HepG2 (cell line): ENCODE measurements around the gene CPED1. TPM values are rescaled to one million over a fixed set of nuclear protein-coding genes. Genes with fewer than 3 reads are reported as not detected.

Experiments used
- ATAC-seq: fragments of 200-7000 bp; cut with Tn5 transposase; 3 replicates; pipeline ENCODE4 v1.9.1; 2020; ENCODE audit warnings: mild to moderate bottlenecking, moderate library complexity
- BruUV-seq: library from RNA; stranded (reverse); fragments of 400-500 nt; replicated peaks from 2 replicates; lab custom pipeline; 2021; lab: Mats Ljungman, UMichigan
- CTCF ChIA-PET: fragments of 300-600 bp; formaldehyde crosslinking; extraction: SDS; loops from one replicate; lab custom pipeline; 2021; ENCODE audit warnings: low total read pairs, inconsistent platforms, low intra/inter-chr PET ratio; lab: Yijun Ruan, JAX
- POLR2A ChIA-PET: fragments of 350-600 bp; sonication (Branson Sonifier 250); formaldehyde crosslinking; loops from one replicate; lab custom pipeline; 2020; ENCODE audit warnings: antibody characterized with exemption, inconsistent platforms; lab: Yijun Ruan, JAX
- DNase-seq: peaks from one replicate; pipeline ENCODE4 v3.0.0-alpha.2; 2015; ENCODE audit warnings: low spot score
- FAIRE-seq: peaks from 3 replicates; lab custom pipeline; 2011; peaks lifted over from hg19 to GRCh38; lab: Jason Lieb, UNC
- H2AFZ ChIP-seq: one replicate; pipeline ENCODE4 v1.6.1; 2011; ENCODE audit warnings: low read length, inconsistent platforms
- H3K27ac ChIP-seq: fragments of 300-600 bp; 3 replicates; pipeline ENCODE4 v1.8.0; 2011; ENCODE audit warnings: mixed run types, mild to moderate bottlenecking, mixed read lengths, low read length, inconsistent platforms; ENCODE audit not compliant: insufficient read depth; ENCODE audit errors: extremely low read length
- H3K27me3 ChIP-seq, 2 experiments: fragments of 200-600 bp in 1 of 2; 2 replicates in 1 of 2; 3 replicates in 1 of 2; pipeline versions ENCODE4 v1.6.0 to v1.8.0; 2011; ENCODE audit warnings: low read length in 2 of 2, mild to moderate bottlenecking in 2 of 2, moderate library complexity in 2 of 2, inconsistent platforms in 1 of 2; ENCODE audit not compliant: insufficient read depth in 2 of 2, control insufficient read depth in 1 of 2
- H3K36me3 ChIP-seq, 2 experiments: fragments of 200-600 bp in 1 of 2; replicated peaks in 1 of 2; 2 replicates in 1 of 2; 3 replicates in 1 of 2; pipeline versions ENCODE4 v1.5.1 to v1.8.0; 2011; ENCODE audit warnings: low read length in 2 of 2, inconsistent platforms in 1 of 2; ENCODE audit not compliant: insufficient read depth in 2 of 2, control insufficient read depth in 1 of 2
- H3K4me1 ChIP-seq: 2 replicates; pipeline ENCODE4 v1.5.1; 2012; ENCODE audit warnings: low read length, inconsistent platforms; ENCODE audit not compliant: insufficient read depth
- H3K4me2 ChIP-seq: 2 replicates; pipeline ENCODE4 v1.6.0; 2011; ENCODE audit warnings: low read depth, low read length, inconsistent platforms
- H3K4me3 ChIP-seq, 3 experiments: fragments of 200-600 bp in 1 of 3; sonication (generic), shearing (Covaris generic) in 1 of 3; replicated peaks in 1 of 3; 2 replicates each; pipeline ENCODE4 v1.5.1; 2011 to 2016; ENCODE audit warnings: low read length in 3 of 3, inconsistent platforms in 2 of 3, low read depth in 2 of 3, mild to moderate bottlenecking in 2 of 3, control low read depth in 1 of 3, mixed read lengths in 1 of 3; ENCODE audit not compliant: insufficient read depth in 1 of 3
- H3K79me2 ChIP-seq: one replicate; pipeline ENCODE4 v1.6.1; 2011; ENCODE audit warnings: low read length, inconsistent platforms; ENCODE audit not compliant: insufficient read depth
- H3K9ac ChIP-seq: 2 replicates; pipeline ENCODE4 v1.6.0; 2011; ENCODE audit warnings: mild to moderate bottlenecking, low read depth, low read length, inconsistent platforms; ENCODE audit not compliant: insufficient read depth
- H3K9me3 ChIP-seq: 2 replicates; pipeline ENCODE4 v1.5.1; 2012; ENCODE audit warnings: mild to moderate bottlenecking, low read length
- H4K20me1 ChIP-seq: 2 replicates; pipeline ENCODE4 v1.6.0; 2011; ENCODE audit warnings: inconsistent platforms, mild to moderate bottlenecking, low read length, moderate library complexity; ENCODE audit not compliant: insufficient read depth
- GFI1 ChIP-seq: sonication (generic); formaldehyde crosslinking; IDR thresholded peaks from 2 replicates; pipeline ENCODE4 v1.5.0; 2020; ENCODE audit warnings: missing genetic modification reagents, mild to moderate bottlenecking, borderline replicate concordance
- JUNB ChIP-seq: sonication (generic); formaldehyde crosslinking; IDR thresholded peaks from 2 replicates; pipeline ENCODE4 v1.8.0; 2022; ENCODE audit warnings: missing genetic modification reagents, mild to moderate bottlenecking, borderline replicate concordance
- KDM5A ChIP-seq: fragments of 200-600 bp; sonication (generic); IDR thresholded peaks from 2 replicates; pipeline ENCODE4 v1.7.0; 2018; ENCODE audit warnings: antibody characterized with exemption, mild to moderate bottlenecking, low read length, borderline replicate concordance
- KLF11 ChIP-seq: IDR thresholded peaks from 2 replicates; pipeline ENCODE4 v1.6.1; 2016; ENCODE audit warnings: missing compliant biosample characterization
- MBNL3 ChIP-seq: fragments of 250-450 bp; sonication (Bioruptor Pico); conservative IDR thresholded peaks from 2 replicates; pipeline ENCODE4 v1.8.0; 2022; ENCODE audit warnings: mild to moderate bottlenecking, inconsistent platforms
- SMARCE1 ChIP-seq: fragments of 450-650 bp; IDR thresholded peaks from 2 replicates; pipeline ENCODE4 v1.6.1; 2017; ENCODE audit warnings: borderline replicate concordance
- TIGD3 ChIP-seq: sonication (generic); formaldehyde crosslinking; IDR thresholded peaks from 2 replicates; pipeline ENCODE4 v1.5.1; 2020; ENCODE audit warnings: mild to moderate bottlenecking, missing genetic modification reagents, borderline replicate concordance
- ZBTB38 ChIP-seq: sonication (generic); formaldehyde crosslinking; IDR thresholded peaks from 2 replicates; pipeline ENCODE4 v1.5.1; 2020; ENCODE audit warnings: mild to moderate bottlenecking, missing genetic modification reagents
- ZBTB43 ChIP-seq: sonication (generic); formaldehyde crosslinking; conservative IDR thresholded peaks from 2 replicates; pipeline ENCODE4 v1.4.0; 2020; ENCODE audit warnings: missing genetic modification reagents
- ZFP41 ChIP-seq: sonication (generic); formaldehyde crosslinking; IDR thresholded peaks from 2 replicates; pipeline ENCODE4 v1.4.0; 2020; ENCODE audit warnings: mild to moderate bottlenecking, missing genetic modification reagents, borderline replicate concordance
- ZIK1 ChIP-seq: sonication (generic); formaldehyde crosslinking; IDR thresholded peaks from 2 replicates; pipeline ENCODE4 v1.5.0; 2020; ENCODE audit warnings: mild to moderate bottlenecking, low read depth, missing genetic modification reagents, borderline replicate concordance
- ZNF781 ChIP-seq: sonication (generic); formaldehyde crosslinking; IDR thresholded peaks from 2 replicates; pipeline ENCODE4 v1.5.1; 2020; ENCODE audit warnings: borderline replicate concordance, mild to moderate bottlenecking, missing genetic modification reagents; ENCODE audit errors: not compliant biosample characterization
- WGBS: methylation state at CpG from one replicate; pipeline ENCODE4 v1.1.6; 2017; ENCODE audit warnings: low lambda C conversion rate; 5-methylcytosine and 5-hydroxymethylcytosine counted together
- in situ Hi-C: cut with HindIII; loops from 2 replicates; pipeline ENCODE4 v1.10.0; 2017; ENCODE audit warnings: low pct_unique_long_range_greater_than_20kb; ENCODE audit not compliant: extremely low pct_ligation_motif_present
- intact Hi-C: fragments of 100-400 bp; cut with micrococcal nuclease; formaldehyde crosslinking; loops from one replicate; pipeline ENCODE4 v1.10.0; 2022; ENCODE audit not compliant: unreplicated experiment
- polyA plus RNA-seq, 8 experiments: library from polyadenylated mRNA; depleted of rRNA in 3 of 8; stranded (reverse) in 7 of 8; unstranded in 1 of 8; fragments of >200 nt; fragmentation: Illumina TruSeq in 4 of 8; extraction: Trizol in 4 of 8; gene quantifications; 2 replicates each; pipeline versions ENCODE4 v1.2.1 to v1.2.3, GENCODE V29; 2011 to 2016; ENCODE audit warnings: low read depth in 4 of 8, missing spikeins in 1 of 8, mixed read lengths in 1 of 8; ENCODE audit not compliant: insufficient read depth in 1 of 8
- total RNA-seq, 5 experiments: library from RNA; depleted of rRNA; stranded (reverse); fragments of >200 nt; fragmentation: Illumina TruSeq; extraction: Trizol; gene quantifications; 2 replicates each; pipeline ENCODE4 v1.2.3, GENCODE V29; 2016; ENCODE audit warnings: low read depth in 1 of 5
- TF ChIP-seq, protein P1 (sequence below): IDR thresholded peaks from 2 replicates; pipeline ENCODE4 v1.6.1; 2016; ENCODE audit warnings: low read depth, missing genetic modification reagents, missing compliant biosample characterization
- TF ChIP-seq, protein P2 (sequence below): sonication (generic); formaldehyde crosslinking; conservative IDR thresholded peaks from 2 replicates; pipeline ENCODE4 v1.5.0; 2020; ENCODE audit warnings: missing genetic modification reagents

CPED1 gene
- total and polyA plus RNA-seq, 2 of the 13 experiments (the other 11 are each of a cell fraction or from before 2014, with no cell fraction given), result 11.5 to 27.0 TPM

DNA sequence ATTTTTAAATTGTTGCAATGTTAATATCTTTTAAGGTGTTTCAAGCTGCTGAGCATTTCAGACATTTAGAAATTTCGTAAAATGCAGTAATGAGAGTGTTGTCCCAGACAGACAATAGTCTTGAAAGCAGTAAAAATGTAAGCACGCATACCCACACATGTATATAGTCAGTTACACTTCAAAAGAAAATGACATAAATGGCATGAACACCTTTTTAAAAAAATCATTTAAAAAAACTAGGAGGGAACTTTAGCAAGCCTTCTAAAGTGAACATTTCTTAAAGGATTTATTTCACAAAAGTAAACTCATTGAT, 51.0 kb downstream of the CPED1 start (continued):
- TF ChIP-seq ZFP41 (CRISPR knock-in tag), result no peak

DNA sequence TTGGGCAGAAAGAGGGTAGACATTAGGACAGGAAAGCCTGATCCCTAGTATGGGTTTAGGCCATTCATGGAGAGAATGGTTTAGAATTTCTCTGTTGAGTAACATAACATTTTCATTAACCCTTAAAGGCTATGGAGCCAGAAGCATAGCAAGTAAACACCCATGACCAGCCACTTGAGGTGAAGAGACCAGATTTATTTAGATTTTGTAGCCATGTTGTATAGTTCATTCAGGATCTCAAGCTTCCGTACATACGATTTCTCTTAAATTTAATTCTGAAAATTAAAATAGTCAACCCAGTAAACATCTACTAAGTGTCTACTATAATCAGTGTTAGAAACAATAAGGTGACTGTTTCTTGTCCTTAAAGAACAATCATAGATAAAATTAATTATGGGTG, 51.5 kb downstream of the CPED1 start:
- WGBS, result 91% methylated on average over 2 of the region's 2 CpGs
- CTCF ChIA-PET, result no interaction called here
- H3K36me3 ChIP-seq, result no peaks in the 10 kb centered on the region
- no peak overlapping the region for H3K4me2 ChIP-seq
- FAIRE-seq (no peak), DNase-seq (no peak), ATAC-seq (no peak)
- H2AFZ ChIP-seq, result no peak overlapping the region
- H3K27ac ChIP-seq, result no peak overlapping the region
- no peaks in the 10 kb centered on the region for H3K27me3 ChIP-seq
- intact Hi-C loops (no loop called here), in situ Hi-C loops (no loop called here)
- no peaks in the 10 kb centered on the region for H4K20me1 ChIP-seq
- no peak overlapping the region for H3K4me3 ChIP-seq
- no peaks in the 10 kb centered on the region for H3K79me2 ChIP-seq
- no peaks in the 10 kb centered on the region for H3K9me3 ChIP-seq
- no TSS peak for BruUV-seq
- H3K4me1 ChIP-seq, result no peaks in the 10 kb centered on the region
- H3K9ac ChIP-seq, result no peak overlapping the region
- POLR2A ChIA-PET, result no interaction called here
- TF ChIP-seq ZBTB43 (CRISPR knock-in tag) (no peak), KLF11 (CRISPR knock-in tag) (no peak), SMARCE1 (no peak), ZNF781 (CRISPR knock-in tag) (no peak), ZBTB38 (CRISPR knock-in tag) (no peak), KDM5A (no peak), MBNL3 (CRISPR knock-in tag) (no peak), JUNB (CRISPR knock-in tag) (no peak), ZIK1 (CRISPR knock-in tag) (no peak), TIGD3 (CRISPR knock-in tag) (no peak), GFI1 (CRISPR knock-in tag) (no peak)
- TF ChIP-seq, protein P1, sequence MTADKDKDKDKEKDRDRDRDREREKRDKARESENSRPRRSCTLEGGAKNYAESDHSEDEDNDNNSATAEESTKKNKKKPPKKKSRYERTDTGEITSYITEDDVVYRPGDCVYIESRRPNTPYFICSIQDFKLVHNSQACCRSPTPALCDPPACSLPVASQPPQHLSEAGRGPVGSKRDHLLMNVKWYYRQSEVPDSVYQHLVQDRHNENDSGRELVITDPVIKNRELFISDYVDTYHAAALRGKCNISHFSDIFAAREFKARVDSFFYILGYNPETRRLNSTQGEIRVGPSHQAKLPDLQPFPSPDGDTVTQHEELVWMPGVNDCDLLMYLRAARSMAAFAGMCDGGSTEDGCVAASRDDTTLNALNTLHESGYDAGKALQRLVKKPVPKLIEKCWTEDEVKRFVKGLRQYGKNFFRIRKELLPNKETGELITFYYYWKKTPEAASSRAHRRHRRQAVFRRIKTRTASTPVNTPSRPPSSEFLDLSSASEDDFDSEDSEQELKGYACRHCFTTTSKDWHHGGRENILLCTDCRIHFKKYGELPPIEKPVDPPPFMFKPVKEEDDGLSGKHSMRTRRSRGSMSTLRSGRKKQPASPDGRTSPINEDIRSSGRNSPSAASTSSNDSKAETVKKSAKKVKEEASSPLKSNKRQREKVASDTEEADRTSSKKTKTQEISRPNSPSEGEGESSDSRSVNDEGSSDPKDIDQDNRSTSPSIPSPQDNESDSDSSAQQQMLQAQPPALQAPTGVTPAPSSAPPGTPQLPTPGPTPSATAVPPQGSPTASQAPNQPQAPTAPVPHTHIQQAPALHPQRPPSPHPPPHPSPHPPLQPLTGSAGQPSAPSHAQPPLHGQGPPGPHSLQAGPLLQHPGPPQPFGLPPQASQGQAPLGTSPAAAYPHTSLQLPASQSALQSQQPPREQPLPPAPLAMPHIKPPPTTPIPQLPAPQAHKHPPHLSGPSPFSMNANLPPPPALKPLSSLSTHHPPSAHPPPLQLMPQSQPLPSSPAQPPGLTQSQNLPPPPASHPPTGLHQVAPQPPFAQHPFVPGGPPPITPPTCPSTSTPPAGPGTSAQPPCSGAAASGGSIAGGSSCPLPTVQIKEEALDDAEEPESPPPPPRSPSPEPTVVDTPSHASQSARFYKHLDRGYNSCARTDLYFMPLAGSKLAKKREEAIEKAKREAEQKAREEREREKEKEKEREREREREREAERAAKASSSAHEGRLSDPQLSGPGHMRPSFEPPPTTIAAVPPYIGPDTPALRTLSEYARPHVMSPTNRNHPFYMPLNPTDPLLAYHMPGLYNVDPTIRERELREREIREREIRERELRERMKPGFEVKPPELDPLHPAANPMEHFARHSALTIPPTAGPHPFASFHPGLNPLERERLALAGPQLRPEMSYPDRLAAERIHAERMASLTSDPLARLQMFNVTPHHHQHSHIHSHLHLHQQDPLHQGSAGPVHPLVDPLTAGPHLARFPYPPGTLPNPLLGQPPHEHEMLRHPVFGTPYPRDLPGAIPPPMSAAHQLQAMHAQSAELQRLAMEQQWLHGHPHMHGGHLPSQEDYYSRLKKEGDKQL, result no peak
- TF ChIP-seq, protein P2, sequence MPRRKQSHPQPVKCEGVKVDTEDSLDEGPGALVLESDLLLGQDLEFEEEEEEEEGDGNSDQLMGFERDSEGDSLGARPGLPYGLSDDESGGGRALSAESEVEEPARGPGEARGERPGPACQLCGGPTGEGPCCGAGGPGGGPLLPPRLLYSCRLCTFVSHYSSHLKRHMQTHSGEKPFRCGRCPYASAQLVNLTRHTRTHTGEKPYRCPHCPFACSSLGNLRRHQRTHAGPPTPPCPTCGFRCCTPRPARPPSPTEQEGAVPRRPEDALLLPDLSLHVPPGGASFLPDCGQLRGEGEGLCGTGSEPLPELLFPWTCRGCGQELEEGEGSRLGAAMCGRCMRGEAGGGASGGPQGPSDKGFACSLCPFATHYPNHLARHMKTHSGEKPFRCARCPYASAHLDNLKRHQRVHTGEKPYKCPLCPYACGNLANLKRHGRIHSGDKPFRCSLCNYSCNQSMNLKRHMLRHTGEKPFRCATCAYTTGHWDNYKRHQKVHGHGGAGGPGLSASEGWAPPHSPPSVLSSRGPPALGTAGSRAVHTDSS (CRISPR knock-in tag), result no peak
